CD14-positive monocyte (primary cell): ENCODE measurements around the gene CEMP1. TPM values are rescaled to one million over a fixed set of nuclear protein-coding genes. Genes with fewer than 3 reads are reported as not detected.
A peak's percentile ranks its signal among the peaks of the same experiment; 100 is the strongest.
"Not testable (repeated sequence)": the region's sequence is repeated elsewhere in the genome, so short reads cannot be mapped to it uniquely, and the experiment has no call there.

Experiments used
- DNase-seq, 3 donors: peaks; one replicate each; pipeline ENCODE4 v3.0.0-alpha.2; 2011 to 2022
- H2AFZ ChIP-seq: 2 replicates; pipeline ENCODE4 v1.6.0; 2012; ENCODE audit warnings: mild to moderate bottlenecking, low read depth, low read length, inconsistent platforms; ENCODE audit not compliant: insufficient read depth, poor library complexity, severe bottlenecking
- H3K27ac ChIP-seq, 2 donors: 1 replicate in 1 of 2; 2 replicates in 1 of 2; pipeline ENCODE4 v1.5.1; 2012 to 2013; ENCODE audit warnings: low read length in 2 of 2, control low read depth in 1 of 2, inconsistent platforms in 1 of 2, low read depth in 1 of 2, mild to moderate bottlenecking in 1 of 2
- H3K27me3 ChIP-seq, 2 donors: one replicate each; pipeline versions ENCODE4 v1.6.0 to v1.6.1; 2011 to 2013; ENCODE audit warnings: low read length in 2 of 2; ENCODE audit not compliant: control insufficient read depth in 2 of 2, insufficient read depth in 2 of 2
- H3K36me3 ChIP-seq, 2 donors: replicated peaks in 1 of 2; 1 replicate in 1 of 2; 2 replicates in 1 of 2; pipeline versions ENCODE4 v1.5.1 to v1.6.1; 2012 to 2013; ENCODE audit warnings: low read length in 2 of 2, control low read depth in 1 of 2, inconsistent platforms in 1 of 2, mild to moderate bottlenecking in 1 of 2; ENCODE audit not compliant: insufficient read depth in 2 of 2, control insufficient read depth in 1 of 2
- H3K4me1 ChIP-seq, 2 donors: 1 replicate in 1 of 2; 2 replicates in 1 of 2; pipeline versions ENCODE4 v1.5.1 to v1.6.1; 2012 to 2013; ENCODE audit warnings: low read length in 2 of 2, control low read depth in 1 of 2, inconsistent platforms in 1 of 2, mild to moderate bottlenecking in 1 of 2, moderate library complexity in 1 of 2; ENCODE audit not compliant: insufficient read depth in 2 of 2, control insufficient read depth in 1 of 2
- H3K4me2 ChIP-seq: replicated peaks from 2 replicates; pipeline ENCODE3; 2012; ENCODE audit warnings: low read length, moderate library complexity, mild to moderate bottlenecking; ENCODE audit not compliant: poor library complexity, severe bottlenecking; ENCODE audit errors: extremely low read depth
- H3K4me3 ChIP-seq, 3 experiments: fragments of 200-600 bp in 1 of 3; sonication (generic) in 1 of 3; replicated peaks in 1 of 3; 1 replicate in 2 of 3; 2 replicates in 1 of 3; pipeline ENCODE4 v1.5.1; 2011 to 2013; ENCODE audit warnings: low read length in 3 of 3, mild to moderate bottlenecking in 3 of 3, control low read depth in 2 of 3, low read depth in 2 of 3, inconsistent platforms in 1 of 3, moderate library complexity in 1 of 3
- H3K79me2 ChIP-seq: 2 replicates; pipeline ENCODE4 v1.6.0; 2012; ENCODE audit warnings: mild to moderate bottlenecking, control low read depth, inconsistent platforms, low read length, moderate library complexity; ENCODE audit not compliant: insufficient read depth
- H3K9ac ChIP-seq: 2 replicates; pipeline ENCODE4 v1.6.0; 2017; ENCODE audit warnings: low read length, mild to moderate bottlenecking; ENCODE audit not compliant: insufficient read depth, poor library complexity, severe bottlenecking
- H3K9me3 ChIP-seq, 2 donors: replicated peaks in 1 of 2; 1 replicate in 1 of 2; 2 replicates in 1 of 2; pipeline versions ENCODE4 v1.5.1 to v1.6.1; 2012 to 2013; ENCODE audit warnings: low read length in 2 of 2, control low read depth in 1 of 2; ENCODE audit not compliant: control insufficient read depth in 1 of 2, insufficient read depth in 1 of 2
- H4K20me1 ChIP-seq: 2 replicates; pipeline ENCODE4 v1.6.0; 2012; ENCODE audit warnings: mild to moderate bottlenecking, low read length, control low read depth, moderate library complexity; ENCODE audit not compliant: insufficient read depth
- H3K27ac Mint-ChIP-seq, 7 donors: one replicate each; pipeline ENCODE4 v1.8.0; 2020; ENCODE audit warnings: mild to moderate bottlenecking in 7 of 7, mixed read lengths in 7 of 7, moderate library complexity in 6 of 7, inconsistent platforms in 2 of 7
- H3K27me3 Mint-ChIP-seq, 3 donors: one replicate each; pipeline ENCODE4 v1.8.0; 2021 to 2022; ENCODE audit warnings: low read depth in 3 of 3, mild to moderate bottlenecking in 3 of 3, mixed read lengths in 3 of 3, moderate library complexity in 3 of 3, inconsistent platforms in 1 of 3
- H3K36me3 Mint-ChIP-seq, 2 donors: one replicate each; pipeline ENCODE4 v1.8.0; 2020; ENCODE audit warnings: mixed read lengths in 2 of 2, inconsistent platforms in 1 of 2, mild to moderate bottlenecking in 1 of 2
- H3K4me1 Mint-ChIP-seq: one replicate; pipeline ENCODE4 v1.8.0; 2020; ENCODE audit warnings: mild to moderate bottlenecking, mixed read lengths
- H3K4me3 Mint-ChIP-seq, 2 donors: one replicate each; pipeline ENCODE4 v1.8.0; 2020; ENCODE audit warnings: mild to moderate bottlenecking in 2 of 2, mixed read lengths in 2 of 2, moderate library complexity in 1 of 2
- H3K9me3 Mint-ChIP-seq, 7 donors: one replicate each; pipeline ENCODE4 v1.8.0; 2020 to 2022; ENCODE audit warnings: mixed read lengths in 7 of 7, mild to moderate bottlenecking in 6 of 7, moderate library complexity in 6 of 7, inconsistent platforms in 2 of 7
- WGBS: methylation state at CpG from one replicate; pipeline ENCODE4 v1.1.5; 2013; ENCODE audit warnings: missing lambda C conversion rate; ENCODE audit not compliant: insufficient coverage; 5-methylcytosine and 5-hydroxymethylcytosine counted together
- intact Hi-C, 2 donors: fragments of 100-400 bp; cut with micrococcal nuclease; formaldehyde crosslinking; loops; one replicate each; pipeline versions ENCODE4 v1.15.0 to v1.15.1; 2023
- polyA plus RNA-seq, 3 donors: library from polyadenylated mRNA; depleted of rRNA in 1 of 3; unstranded in 2 of 3; stranded (reverse) in 1 of 3; fragments of 300-500 nt in 2 of 3; fragments of >200 nt in 1 of 3; fragmentation: Illumina TruSeq in 2 of 3; gene quantifications; 1 replicate in 2 of 3; 2 replicates in 1 of 3; pipeline ENCODE4 v1.2.3, GENCODE V29; 2012 to 2021
- TF ChIP-seq, protein P1 (sequence below): fragments of 200-600 bp; IDR thresholded peaks from one replicate; pipeline ENCODE4 v1.8.0; 2022; ENCODE audit warnings: antibody characterized with exemption, mild to moderate bottlenecking

Gene CEMP1
- polyA plus RNA-seq, 3 donors, result 0.12 to 0.56 TPM; not detected in 1

DNA sequence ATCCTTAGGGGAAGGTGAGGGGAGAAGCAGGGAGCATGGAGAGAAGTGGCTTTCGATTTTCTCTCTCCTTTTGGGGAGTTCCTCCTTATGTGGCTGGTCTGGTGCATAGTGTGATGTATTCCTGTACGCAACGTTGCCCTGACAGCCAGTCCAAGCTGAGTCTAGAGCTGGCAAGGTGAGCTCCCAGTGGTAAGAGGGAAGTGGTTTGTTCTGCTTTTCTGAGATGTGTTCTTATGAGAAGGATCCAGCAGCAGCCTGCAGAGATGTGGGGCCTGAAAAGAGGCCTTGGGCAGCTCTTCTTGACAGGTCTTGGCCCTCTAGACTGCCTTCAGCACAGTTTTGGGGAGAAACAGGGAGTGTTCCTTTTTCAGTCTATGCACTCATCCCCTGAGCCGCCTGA is 9.7 kb upstream of the CEMP1 start:
- H3K4me2 ChIP-seq, H3K9ac ChIP-seq, H3K4me3 ChIP-seq, H3K9me3 ChIP-seq, H3K27me3 Mint-ChIP-seq, H3K36me3 ChIP-seq, H3K27me3 ChIP-seq, H2AFZ ChIP-seq, H3K9me3 Mint-ChIP-seq: not testable (repeated sequence)
- Mint-ChIP-seq H3K4me1 (peaks cover 45% of the 10 kb centered on the region), H3K4me3 (peak overlapping the region; percentile 35 to 76), H3K27ac (peak overlapping the region; percentile 84 to 95 (median 90)), H3K36me3 (peaks cover 23 to 32% of the 10 kb centered on the region in 2 donors)
- no CpG with 5 or more reads among the region's 4 CpGs for WGBS
- Histone ChIP-seq H3K79me2 (peaks cover 66% of the 10 kb centered on the region), H4K20me1 (peaks cover 67% of the 10 kb centered on the region), H3K4me1 (peaks cover 47 to 48% of the 10 kb centered on the region in 2 donors), H3K27ac (peak overlapping the region; percentile 75 to 79)
- intact Hi-C loops, result loop anchor here in 1 of 2 donors (2.0 kb wide), 1 partner anchor 22 kb away; no protein-coding TSS in a partner anchor
- DNase-seq, result peak; percentile 61 to 73 (median 69)

- intact Hi-C loops, result loop anchor here in 1 of 2 donors (2.0 kb wide), 1 partner anchor 21 kb away; no protein-coding TSS in a partner anchor
- not testable (repeated sequence) for H3K9me3 Mint-ChIP-seq, H3K36me3 ChIP-seq, H3K9me3 ChIP-seq, H3K27me3 Mint-ChIP-seq, H2AFZ ChIP-seq, H3K27me3 ChIP-seq
- H3K36me3 Mint-ChIP-seq, result peaks cover 18 to 31% of the 10 kb centered on the region in 2 donors
- Histone ChIP-seq H3K27ac (peak overlapping the region; percentile 75 to 79), H3K79me2 (peaks cover 56% of the 10 kb centered on the region), H3K4me3 (peak overlapping the region in 1 of 3 experiments; percentile 72), H3K4me2 (peak overlapping the region; percentile 63), H4K20me1 (peaks cover 57% of the 10 kb centered on the region), H3K9ac (peak overlapping the region; percentile 36), H3K4me1 (peaks cover 57 to 58% of the 10 kb centered on the region in 2 donors)
- 61% methylated on average over 9 of the region's 14 CpGs for WGBS
- TF ChIP-seq, protein P1, sequence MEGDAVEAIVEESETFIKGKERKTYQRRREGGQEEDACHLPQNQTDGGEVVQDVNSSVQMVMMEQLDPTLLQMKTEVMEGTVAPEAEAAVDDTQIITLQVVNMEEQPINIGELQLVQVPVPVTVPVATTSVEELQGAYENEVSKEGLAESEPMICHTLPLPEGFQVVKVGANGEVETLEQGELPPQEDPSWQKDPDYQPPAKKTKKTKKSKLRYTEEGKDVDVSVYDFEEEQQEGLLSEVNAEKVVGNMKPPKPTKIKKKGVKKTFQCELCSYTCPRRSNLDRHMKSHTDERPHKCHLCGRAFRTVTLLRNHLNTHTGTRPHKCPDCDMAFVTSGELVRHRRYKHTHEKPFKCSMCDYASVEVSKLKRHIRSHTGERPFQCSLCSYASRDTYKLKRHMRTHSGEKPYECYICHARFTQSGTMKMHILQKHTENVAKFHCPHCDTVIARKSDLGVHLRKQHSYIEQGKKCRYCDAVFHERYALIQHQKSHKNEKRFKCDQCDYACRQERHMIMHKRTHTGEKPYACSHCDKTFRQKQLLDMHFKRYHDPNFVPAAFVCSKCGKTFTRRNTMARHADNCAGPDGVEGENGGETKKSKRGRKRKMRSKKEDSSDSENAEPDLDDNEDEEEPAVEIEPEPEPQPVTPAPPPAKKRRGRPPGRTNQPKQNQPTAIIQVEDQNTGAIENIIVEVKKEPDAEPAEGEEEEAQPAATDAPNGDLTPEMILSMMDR, result peak; percentile 42
- peak overlapping the region; percentile 84 to 95 (median 90) for H3K27ac Mint-ChIP-seq
- peak overlapping the region in 1 of 2 donors; percentile 75 for H3K4me3 Mint-ChIP-seq
- peaks cover 55% of the 10 kb centered on the region for H3K4me1 Mint-ChIP-seq
- peak in 2 of 3 donors; percentile 33 to 58 for DNase-seq
Observed at GRCh38 chr16:2539845-2540458, 8.7 kb upstream of the CEMP1 start.

GRCh38 chr16:2539192-2539844 is 8.1 kb upstream of the CEMP1 start:
- Histone ChIP-seq H3K27ac (peak overlapping the region; percentile 15 to 79), H4K20me1 (peaks cover 51% of the 10 kb centered on the region), H3K4me2 (peak overlapping the region; percentile 63), H3K79me2 (peaks cover 50% of the 10 kb centered on the region), H3K4me3 (peak overlapping the region in 1 of 3 experiments; percentile 72), H3K4me1 (peaks cover 59 to 63% of the 10 kb centered on the region in 2 donors)
- H3K27me3 Mint-ChIP-seq, intact Hi-C loops, H3K36me3 ChIP-seq, H3K9ac ChIP-seq, H3K9me3 Mint-ChIP-seq, H2AFZ ChIP-seq, H3K9me3 ChIP-seq, H3K27me3 ChIP-seq, DNase-seq: not testable (repeated sequence)
- Mint-ChIP-seq H3K4me3 (peak overlapping the region; percentile 74 to 75), H3K36me3 (peaks cover 15 to 31% of the 10 kb centered on the region in 2 donors), H3K4me1 (peaks cover 60% of the 10 kb centered on the region), H3K27ac (peak overlapping the region; percentile 78 to 95 (median 87))
- 84% methylated on average over 20 of the region's 24 CpGs for WGBS
